ENCODE data around the gene KCNH4. TPM values are rescaled to one million over a fixed set of nuclear protein-coding genes. Genes with fewer than 3 reads are reported as not detected.

KCNH4 gene
- total RNA-seq, 1 experiment from 2014 or later, result not detected

GRCh38 chr17:42225646-42226045, 44.7 kb upstream of the KCNH4 start:
- H3K4me1 ChIP-seq (ENCODE audit: control insufficient read depth in 1 of 2, insufficient read depth in 2 of 2, low read length in 2 of 2), result peaks cover 0 to 11% of the 10 kb centered on the region in 2 experiments; a peak in 3 of 4 replicates
- no peak for TF ChIP-seq ELF1 (IDR thresholded peaks at IDR 0.05; ENCODE audit: borderline replicate concordance, low read depth)
- TF ChIP-seq SIN3A (IDR thresholded peaks at IDR 0.05; ENCODE audit: low read depth), result no peak
- no peak for TF ChIP-seq SRF (IDR thresholded peaks at IDR 0.05; ENCODE audit: low read depth)
- TF ChIP-seq POLR2AphosphoS5 (IDR thresholded peaks at IDR 0.05; ENCODE audit: low read depth, low read length), result no peak
- no peak for TF ChIP-seq EGR1 (IDR thresholded peaks at IDR 0.05; ENCODE audit: low read depth)
- TF ChIP-seq RAD21 (IDR thresholded peaks at IDR 0.05; ENCODE audit: low read depth), result no peak
- no peak for TF ChIP-seq REST (IDR thresholded peaks at IDR 0.05; ENCODE audit: low read depth)
- no peak for TF ChIP-seq CTCF (IDR thresholded peaks at IDR 0.05 in 2 of 3, conservative IDR thresholded peaks at IDR 0.05 in 1 of 3; ENCODE audit: borderline replicate concordance in 1 of 3, insufficient read depth in 1 of 3, low read depth in 2 of 3, low read length in 2 of 3)
- TF ChIP-seq JUND (IDR thresholded peaks at IDR 0.05), result no peak
- no peak for TF ChIP-seq FOSL1 (IDR thresholded peaks at IDR 0.05; ENCODE audit: low read depth)
- no peak for TF ChIP-seq POLR2A (IDR thresholded peaks at IDR 0.05; ENCODE audit: borderline replicate concordance, extremely low read depth, insufficient read depth, insufficient read length)
- no peak for TF ChIP-seq ZNF274 (IDR thresholded peaks at IDR 0.05; ENCODE audit: low read depth, low read length)
- TF ChIP-seq SP1 (IDR thresholded peaks at IDR 0.05; ENCODE audit: low read depth), result no peak
- no peak for TF ChIP-seq EZH2 (IDR thresholded peaks at IDR 0.05)
- TF ChIP-seq ZBTB33 (IDR thresholded peaks at IDR 0.05; ENCODE audit: extremely low read depth, insufficient replicate concordance, low read length), result no peak
- TF ChIP-seq ZFX (IDR thresholded peaks at IDR 0.05), result no peak
- TF ChIP-seq MAX (IDR thresholded peaks at IDR 0.05), result no peak
- TF ChIP-seq CEBPB (IDR thresholded peaks at IDR 0.05; ENCODE audit: low read depth), result no peak
- no peak for TF ChIP-seq TCF7L2 (IDR thresholded peaks at IDR 0.05; ENCODE audit: borderline replicate concordance, extremely low read depth, insufficient read depth, insufficient read length)
- intact Hi-C loops (cut with micrococcal nuclease), result no loop called here
- no peak for ATAC-seq
- no peaks in the 10 kb centered on the region for H3K9me3 ChIP-seq (ENCODE audit: control insufficient read depth in 1 of 2, insufficient read depth in 1 of 2, low read depth in 1 of 2, low read length in 2 of 2)
- H3K27ac ChIP-seq (ENCODE audit: low read depth, low read length), result no peak overlapping the region
- POLR2A ChIA-PET, result no interaction called here
- BruUV-seq (replicated peaks), result no TSS peak
- RAD21 ChIA-PET (ENCODE audit: low non-redundant PET in 1 of 2, low total read pairs in 2 of 2, uncharacterized antibody in 2 of 2, unreplicated experiment in 2 of 2), result no interaction called here
- H2AFZ ChIP-seq (ENCODE audit: low read depth, low read length, poor library complexity, severe bottlenecking), result no peak overlapping the region
- H3K27me3 ChIP-seq (ENCODE audit: insufficient read depth, low read length), result no peaks in the 10 kb centered on the region
- no peaks in the 10 kb centered on the region for H3K79me2 ChIP-seq (ENCODE audit: insufficient read depth, low read length)
- H3K4me2 ChIP-seq (ENCODE audit: low read length), result peak overlapping the region; percentile 51; the same call in 1 of the 2 replicates
- no peaks in the 10 kb centered on the region for H3K9me2 ChIP-seq (ENCODE audit: insufficient read depth)
- H3K36me3 ChIP-seq (ENCODE audit: control insufficient read depth in 1 of 2, insufficient read depth in 2 of 2, low read length in 2 of 2), result no peaks in the 10 kb centered on the region
- DNase-seq (ENCODE audit: low read depth, low spot score), result no peak
- H3K4me3 ChIP-seq (replicated peaks in 1 of 2; ENCODE audit: low read depth in 1 of 2, low read length in 2 of 2), result 0 out of 4 replicates have a peak overlapping the region, but pooled peaks of 1 of the 2 experiments have one; percentile 20
- CTCF ChIA-PET, result no interaction called here
- H4K20me1 ChIP-seq (ENCODE audit: insufficient read depth), result no peaks in the 10 kb centered on the region
- no peak overlapping the region for H3K9ac ChIP-seq (ENCODE audit: low read length)

All from HCT116 (cell line).